Measurements from ENCODE around the gene SCRG1. TPM values are rescaled to one million over a fixed set of nuclear protein-coding genes. Genes with fewer than 3 reads are reported as not detected.

The SCRG1 gene
- total and polyA plus RNA-seq, 2 donors (not counting 3 experiments of a cell fraction or from before 2014, with no cell fraction given), result not detected

GRCh38 chr4:173448103-173448502, 49.2 kb upstream of the SCRG1 start:
- intact Hi-C loops (cut with micrococcal nuclease), result no loop called here
- no peak for TF ChIP-seq MAX (IDR thresholded peaks at IDR 0.05; ENCODE audit: insufficient read depth, insufficient read length)
- H3K27ac ChIP-seq (ENCODE audit: insufficient read depth, low read depth, low read length), result no peak overlapping the region
- H3K4me1 ChIP-seq (ENCODE audit: control insufficient read depth, extremely low read depth, insufficient read depth, low read length), result no peaks in the 10 kb centered on the region
- H4K20me1 ChIP-seq (replicated peaks; ENCODE audit: control insufficient read depth, extremely low read depth, insufficient read depth, low read length), result no peaks in the 10 kb centered on the region
- H3K4me3 ChIP-seq (replicated peaks in 1 of 3; ENCODE audit: insufficient read depth in 1 of 3, low read depth in 1 of 3, low read length in 3 of 3), result no peak overlapping the region
- no peak overlapping the region for H2AFZ ChIP-seq (ENCODE audit: low read depth, low read length)
- H3K79me2 ChIP-seq (ENCODE audit: control insufficient read depth, insufficient read depth, low read length), result no peaks in the 10 kb centered on the region
- no TSS peak for BruUV-seq (replicated peaks)
- no peak overlapping the region for H3K9ac ChIP-seq (replicated peaks; ENCODE audit: extremely low read depth, insufficient read depth, low read length)
- dilution Hi-C loops (cut with MboI; ENCODE audit: extremely low pct_ligation_motif_present, low sequenced_read_pairs), result no loop called here
- no peaks in the 10 kb centered on the region for H3K9me3 ChIP-seq (replicated peaks; ENCODE audit: control insufficient read depth, insufficient read depth, low read length)
- ChIA-PET POLR2A (no interaction called here), CTCF (no interaction called here)
- no peaks in the 10 kb centered on the region for H3K36me3 ChIP-seq (ENCODE audit: control insufficient read depth in 2 of 2, extremely low read depth in 1 of 2, insufficient read depth in 2 of 2, low read length in 2 of 2)
- no peak overlapping the region for H3K4me2 ChIP-seq (ENCODE audit: insufficient read depth, low read length)
- no peak for DNase-seq (ENCODE audit: low read depth, low spot score)
- H3K9me1 ChIP-seq (replicated peaks; ENCODE audit: control insufficient read depth, extremely low read depth, insufficient read depth, low read length), result no peaks in the 10 kb centered on the region
- no peak for FAIRE-seq
- H3K27me3 ChIP-seq (ENCODE audit: control insufficient read depth in 2 of 2, insufficient read depth in 2 of 2, low read length in 2 of 2), result no peaks in the 10 kb centered on the region

- dilution Hi-C loops (cut with MboI; ENCODE audit: extremely low pct_ligation_motif_present, low sequenced_read_pairs), result no loop called here
- CTCF ChIA-PET, result no interaction called here
- H3K27me3 ChIP-seq (ENCODE audit: control insufficient read depth in 2 of 2, insufficient read depth in 2 of 2, low read length in 2 of 2), result no peaks in the 10 kb centered on the region
Measured at GRCh38 chr4:173446416-173446815, 47.5 kb upstream of the SCRG1 start.

More at GRCh38 chr4:173446416-173446815, 47.5 kb upstream of the SCRG1 start:
- Histone ChIP-seq H3K9ac (replicated peaks; ENCODE audit: extremely low read depth, insufficient read depth, low read length) (no peak overlapping the region), H3K9me1 (replicated peaks; ENCODE audit: control insufficient read depth, extremely low read depth, insufficient read depth, low read length) (no peaks in the 10 kb centered on the region), H3K36me3 (ENCODE audit: control insufficient read depth in 2 of 2, extremely low read depth in 1 of 2, insufficient read depth in 2 of 2, low read length in 2 of 2) (no peaks in the 10 kb centered on the region), H3K4me1 (ENCODE audit: control insufficient read depth, extremely low read depth, insufficient read depth, low read length) (no peaks in the 10 kb centered on the region), H2AFZ (ENCODE audit: low read depth, low read length) (no peak overlapping the region), H3K4me3 (replicated peaks in 1 of 3; ENCODE audit: insufficient read depth in 1 of 3, low read depth in 1 of 3, low read length in 3 of 3) (no peak overlapping the region), H3K79me2 (ENCODE audit: control insufficient read depth, insufficient read depth, low read length) (no peaks in the 10 kb centered on the region), H4K20me1 (replicated peaks; ENCODE audit: control insufficient read depth, extremely low read depth, insufficient read depth, low read length) (no peaks in the 10 kb centered on the region), H3K27ac (ENCODE audit: insufficient read depth, low read depth, low read length) (no peak overlapping the region), H3K9me3 (replicated peaks; ENCODE audit: control insufficient read depth, insufficient read depth, low read length) (no peaks in the 10 kb centered on the region), H3K4me2 (ENCODE audit: insufficient read depth, low read length) (no peak overlapping the region)
- TF ChIP-seq EZH2 (IDR thresholded peaks at IDR 0.05; ENCODE audit: borderline replicate concordance, low read depth, low read length, severe bottlenecking) (no peak), JUN (IDR thresholded peaks at IDR 0.05; ENCODE audit: borderline replicate concordance, insufficient read depth, insufficient read length, low read depth) (no peak)
- DNase-seq (ENCODE audit: low read depth, low spot score) (no peak), FAIRE-seq (no peak)
- BruUV-seq (replicated peaks), result no TSS peak
- intact Hi-C loops (cut with micrococcal nuclease), result no loop called here
- POLR2A ChIA-PET, result no interaction called here

Measured in endothelial cell of umbilical vein (primary cell).